Neural cell (in vitro differentiated cells): ENCODE results near the gene SLC1A1. TPM values are rescaled to one million over a fixed set of nuclear protein-coding genes. Genes with fewer than 3 reads are reported as not detected.

Experiments used
- H2AFZ ChIP-seq: fragments of 200-600, 300-800 bp; sonication (generic), shearing (Covaris generic); 2 replicates; pipeline ENCODE4 v1.6.0; 2014; ENCODE audit warnings: low read depth, mild to moderate bottlenecking, antibody characterized with exemption, low read length, moderate library complexity
- H3F3A ChIP-seq: fragments of 200-600 bp; shearing (Covaris generic); 2 replicates; pipeline ENCODE4 v1.6.1; 2016; ENCODE audit warnings: mild to moderate bottlenecking, moderate library complexity, mixed read lengths, antibody characterized with exemption, low read length; ENCODE audit not compliant: insufficient read depth, poor library complexity, severe bottlenecking
- H3K27ac ChIP-seq: fragments of 200-600, 300-800 bp; sonication (generic), shearing (Covaris generic); 2 replicates; pipeline ENCODE4 v1.5.1; 2014; ENCODE audit warnings: mild to moderate bottlenecking, low read length, moderate library complexity
- H3K27me3 ChIP-seq: fragments of 300-800, 200-600 bp; sonication (generic), shearing (Covaris generic); 2 replicates; pipeline ENCODE4 v1.6.0; 2014; ENCODE audit warnings: mild to moderate bottlenecking, low read depth, low read length, moderate library complexity; ENCODE audit not compliant: insufficient read depth
- H3K36me3 ChIP-seq: fragments of 300-800, 200-600 bp; sonication (generic), shearing (Covaris generic); 2 replicates; pipeline ENCODE4 v1.5.1; 2014; ENCODE audit warnings: mild to moderate bottlenecking, antibody characterized with exemption, low read length, moderate library complexity; ENCODE audit not compliant: insufficient read depth
- H3K4me2 ChIP-seq: fragments of 300-800, 200-600 bp; sonication (generic), shearing (Covaris generic); 2 replicates; pipeline ENCODE4 v1.6.0; 2014; ENCODE audit warnings: mild to moderate bottlenecking, low read length
- H3K4me3 ChIP-seq: fragments of 300-800, 200-600 bp; sonication (generic), shearing (Covaris generic); 2 replicates; pipeline ENCODE4 v1.5.1; 2014; ENCODE audit warnings: mild to moderate bottlenecking, low read length, moderate library complexity
- H3K79me2 ChIP-seq: fragments of 200-600 bp; shearing (Covaris generic); replicated peaks from 2 replicates; pipeline ENCODE4 v1.6.0; 2014; ENCODE audit warnings: mild to moderate bottlenecking, low read length, moderate library complexity; ENCODE audit not compliant: insufficient read depth
- H3K9ac ChIP-seq: fragments of 300-800, 200-600 bp; sonication (generic), shearing (Covaris generic); 2 replicates; pipeline ENCODE4 v1.6.1; 2016; ENCODE audit warnings: mild to moderate bottlenecking, low read length, mixed read lengths
- H3K9me2 ChIP-seq: fragments of 200-600 bp; shearing (Covaris generic); 2 replicates; pipeline ENCODE4 v1.6.1; 2016; ENCODE audit warnings: mild to moderate bottlenecking, low read length, mixed read lengths; ENCODE audit not compliant: insufficient read depth
- H3K9me3 ChIP-seq: fragments of 200-600, 300-800 bp; sonication (generic), shearing (Covaris generic); 2 replicates; pipeline ENCODE4 v1.6.1; 2016; ENCODE audit warnings: mild to moderate bottlenecking, mixed run types, low read length, moderate library complexity, mixed read lengths
- H4K20me1 ChIP-seq: fragments of 200-600 bp; shearing (Covaris generic); 2 replicates; pipeline ENCODE4 v1.6.1; 2016; ENCODE audit warnings: mild to moderate bottlenecking, mixed run types; ENCODE audit not compliant: insufficient read depth
- EP300 ChIP-seq: fragments of 450-650 bp; conservative IDR thresholded peaks from 2 replicates; pipeline ENCODE4 v1.6.1; 2014; ENCODE audit warnings: antibody characterized with exemption, mild to moderate bottlenecking, moderate library complexity; ENCODE audit not compliant: poor library complexity, severe bottlenecking
- EZH2 ChIP-seq: fragments of 200-600, 300-800 bp; shearing (Covaris generic), sonication (generic); IDR thresholded peaks from 2 replicates; pipeline ENCODE4 v1.6.1; 2014; ENCODE audit warnings: antibody characterized with exemption, low read length, borderline replicate concordance, mild to moderate bottlenecking; ENCODE audit not compliant: insufficient read depth, poor library complexity, severe bottlenecking
- MXI1 ChIP-seq: fragments of 450-650 bp; conservative IDR thresholded peaks from 2 replicates; pipeline ENCODE4 v1.6.1; 2014; ENCODE audit warnings: antibody characterized with exemption, mild to moderate bottlenecking; ENCODE audit not compliant: poor library complexity, severe bottlenecking
- POLR2AphosphoS5 ChIP-seq: IDR thresholded peaks from 2 replicates; pipeline ENCODE4 v1.6.1; 2012
- RAD21 ChIP-seq: fragments of 450-650 bp; conservative IDR thresholded peaks from 2 replicates; pipeline ENCODE4 v1.6.1; 2014; ENCODE audit warnings: antibody characterized with exemption, mild to moderate bottlenecking, moderate library complexity
- SMC3 ChIP-seq: fragments of 450-650 bp; conservative IDR thresholded peaks from 2 replicates; pipeline ENCODE4 v1.6.1; 2014; ENCODE audit warnings: antibody characterized with exemption, mild to moderate bottlenecking, moderate library complexity; ENCODE audit not compliant: poor library complexity
- TAF1 ChIP-seq: IDR thresholded peaks from 2 replicates; pipeline ENCODE4 v1.6.1; 2012; ENCODE audit warnings: low read depth
- polyA plus RNA-seq: library from polyadenylated mRNA; depleted of rRNA; stranded (reverse); fragments of >200 nt; gene quantifications from 2 replicates; pipeline ENCODE4 v1.2.3, GENCODE V29; 2014
- TF ChIP-seq, protein P1 (sequence below): IDR thresholded peaks from 2 replicates; pipeline ENCODE4 v1.6.1; 2012; ENCODE audit warnings: borderline replicate concordance
- TF ChIP-seq, protein P2 (sequence below): fragments of 450-650 bp; IDR thresholded peaks from 2 replicates; pipeline ENCODE4 v1.5.1; 2014; ENCODE audit warnings: antibody characterized with exemption, mild to moderate bottlenecking, moderate library complexity; ENCODE audit not compliant: poor library complexity, severe bottlenecking

Gene SLC1A1
- polyA plus RNA-seq, 1 donor from 2014 or later = 30.8 TPM

DNA sequence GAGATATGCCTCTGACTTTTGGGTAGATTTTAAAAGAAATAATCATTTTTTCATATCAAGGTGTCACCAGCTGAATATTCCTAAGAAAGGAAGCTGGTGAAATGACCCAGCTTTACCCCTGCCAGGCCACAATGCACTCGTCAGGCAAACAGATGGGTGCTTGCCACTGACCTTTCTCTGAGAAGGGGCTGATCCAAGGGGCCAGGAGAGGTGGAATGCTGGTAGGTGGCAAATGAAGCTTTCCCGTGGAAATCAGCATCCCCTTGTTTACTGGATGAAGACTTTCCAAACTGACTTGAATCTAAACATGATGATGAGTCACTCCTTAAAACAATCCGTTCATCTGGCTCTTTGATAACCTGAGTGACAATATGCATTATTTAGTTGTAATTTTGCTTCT lies 127.5 kb downstream of the SLC1A1 start:
- no peaks in the 10 kb centered on the region for H3K79me2 ChIP-seq

DNA sequence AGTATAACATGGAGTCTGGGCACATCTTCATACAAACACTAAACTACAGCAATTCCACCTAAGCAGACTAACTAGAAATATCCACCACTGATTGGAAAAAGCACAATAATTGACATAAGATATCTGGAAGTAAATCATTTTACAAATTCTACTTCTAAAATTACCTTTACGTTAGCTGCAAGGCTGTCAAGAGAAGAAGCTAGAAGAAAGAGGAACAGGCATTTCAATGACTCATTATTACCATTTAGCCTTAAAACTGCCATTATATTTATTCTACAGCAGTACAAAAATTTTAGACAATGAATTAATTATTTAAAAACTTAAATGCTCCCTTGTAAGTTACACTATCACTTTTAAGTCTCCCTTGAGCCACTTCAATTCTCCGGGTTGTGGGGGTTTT lies 128.4 kb downstream of the SLC1A1 start:
- Histone ChIP-seq H3K27me3 (no peaks in the 10 kb centered on the region), H3K9ac (no peak overlapping the region), H3K9me2 (no peaks in the 10 kb centered on the region), H3K36me3 (no peaks in the 10 kb centered on the region), H3K9me3 (no peaks in the 10 kb centered on the region), H4K20me1 (no peaks in the 10 kb centered on the region), H3K79me2 (no peaks in the 10 kb centered on the region), H2AFZ (no peak overlapping the region), H3F3A (no peaks in the 10 kb centered on the region), H3K4me2 (no peak overlapping the region), H3K4me3 (no peak overlapping the region), H3K27ac (no peak overlapping the region)
- TF ChIP-seq, protein P1, sequence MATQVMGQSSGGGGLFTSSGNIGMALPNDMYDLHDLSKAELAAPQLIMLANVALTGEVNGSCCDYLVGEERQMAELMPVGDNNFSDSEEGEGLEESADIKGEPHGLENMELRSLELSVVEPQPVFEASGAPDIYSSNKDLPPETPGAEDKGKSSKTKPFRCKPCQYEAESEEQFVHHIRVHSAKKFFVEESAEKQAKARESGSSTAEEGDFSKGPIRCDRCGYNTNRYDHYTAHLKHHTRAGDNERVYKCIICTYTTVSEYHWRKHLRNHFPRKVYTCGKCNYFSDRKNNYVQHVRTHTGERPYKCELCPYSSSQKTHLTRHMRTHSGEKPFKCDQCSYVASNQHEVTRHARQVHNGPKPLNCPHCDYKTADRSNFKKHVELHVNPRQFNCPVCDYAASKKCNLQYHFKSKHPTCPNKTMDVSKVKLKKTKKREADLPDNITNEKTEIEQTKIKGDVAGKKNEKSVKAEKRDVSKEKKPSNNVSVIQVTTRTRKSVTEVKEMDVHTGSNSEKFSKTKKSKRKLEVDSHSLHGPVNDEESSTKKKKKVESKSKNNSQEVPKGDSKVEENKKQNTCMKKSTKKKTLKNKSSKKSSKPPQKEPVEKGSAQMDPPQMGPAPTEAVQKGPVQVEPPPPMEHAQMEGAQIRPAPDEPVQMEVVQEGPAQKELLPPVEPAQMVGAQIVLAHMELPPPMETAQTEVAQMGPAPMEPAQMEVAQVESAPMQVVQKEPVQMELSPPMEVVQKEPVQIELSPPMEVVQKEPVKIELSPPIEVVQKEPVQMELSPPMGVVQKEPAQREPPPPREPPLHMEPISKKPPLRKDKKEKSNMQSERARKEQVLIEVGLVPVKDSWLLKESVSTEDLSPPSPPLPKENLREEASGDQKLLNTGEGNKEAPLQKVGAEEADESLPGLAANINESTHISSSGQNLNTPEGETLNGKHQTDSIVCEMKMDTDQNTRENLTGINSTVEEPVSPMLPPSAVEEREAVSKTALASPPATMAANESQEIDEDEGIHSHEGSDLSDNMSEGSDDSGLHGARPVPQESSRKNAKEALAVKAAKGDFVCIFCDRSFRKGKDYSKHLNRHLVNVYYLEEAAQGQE = no peak
- no peak for TF ChIP-seq RAD21
- no peak for TF ChIP-seq POLR2AphosphoS5

More for the DNA sequence above, 127.5 kb downstream of the SLC1A1 start:
- TF ChIP-seq POLR2AphosphoS5 (no peak), EP300 (no peak), SMC3 (no peak), MXI1 (no peak), RAD21 (no peak), TAF1 (no peak), EZH2 (no peak)
- TF ChIP-seq, protein P1 = no peak
- TF ChIP-seq, protein P2, sequence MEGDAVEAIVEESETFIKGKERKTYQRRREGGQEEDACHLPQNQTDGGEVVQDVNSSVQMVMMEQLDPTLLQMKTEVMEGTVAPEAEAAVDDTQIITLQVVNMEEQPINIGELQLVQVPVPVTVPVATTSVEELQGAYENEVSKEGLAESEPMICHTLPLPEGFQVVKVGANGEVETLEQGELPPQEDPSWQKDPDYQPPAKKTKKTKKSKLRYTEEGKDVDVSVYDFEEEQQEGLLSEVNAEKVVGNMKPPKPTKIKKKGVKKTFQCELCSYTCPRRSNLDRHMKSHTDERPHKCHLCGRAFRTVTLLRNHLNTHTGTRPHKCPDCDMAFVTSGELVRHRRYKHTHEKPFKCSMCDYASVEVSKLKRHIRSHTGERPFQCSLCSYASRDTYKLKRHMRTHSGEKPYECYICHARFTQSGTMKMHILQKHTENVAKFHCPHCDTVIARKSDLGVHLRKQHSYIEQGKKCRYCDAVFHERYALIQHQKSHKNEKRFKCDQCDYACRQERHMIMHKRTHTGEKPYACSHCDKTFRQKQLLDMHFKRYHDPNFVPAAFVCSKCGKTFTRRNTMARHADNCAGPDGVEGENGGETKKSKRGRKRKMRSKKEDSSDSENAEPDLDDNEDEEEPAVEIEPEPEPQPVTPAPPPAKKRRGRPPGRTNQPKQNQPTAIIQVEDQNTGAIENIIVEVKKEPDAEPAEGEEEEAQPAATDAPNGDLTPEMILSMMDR = no peak
- H3F3A ChIP-seq = no peaks in the 10 kb centered on the region
- H3K36me3 ChIP-seq = no peaks in the 10 kb centered on the region
- no peak overlapping the region for H3K4me3 ChIP-seq
- H3K9me3 ChIP-seq = no peaks in the 10 kb centered on the region
- no peak overlapping the region for H3K4me2 ChIP-seq
- no peak overlapping the region for H2AFZ ChIP-seq
- no peak overlapping the region for H3K9ac ChIP-seq
- H3K27ac ChIP-seq = no peak overlapping the region
- no peaks in the 10 kb centered on the region for H4K20me1 ChIP-seq
- H3K27me3 ChIP-seq = no peaks in the 10 kb centered on the region
- no peaks in the 10 kb centered on the region for H3K9me2 ChIP-seq
